CD14-positive monocyte (primary cell): Measurements from ENCODE around the gene ECHDC1. TPM values are rescaled to one million over a fixed set of nuclear protein-coding genes. Genes with fewer than 3 reads are reported as not detected.

ENCODE experiments used
- DNase-seq, 3 donors: peaks; one replicate each; pipeline ENCODE4 v3.0.0-alpha.2; 2011 to 2022
- H2AFZ ChIP-seq: 2 replicates; pipeline ENCODE4 v1.6.0; 2012; ENCODE audit warnings: mild to moderate bottlenecking, low read depth, low read length, inconsistent platforms; ENCODE audit not compliant: insufficient read depth, poor library complexity, severe bottlenecking
- H3K27ac ChIP-seq, 2 donors: 1 replicate in 1 of 2; 2 replicates in 1 of 2; pipeline ENCODE4 v1.5.1; 2012 to 2013; ENCODE audit warnings: low read length in 2 of 2, control low read depth in 1 of 2, inconsistent platforms in 1 of 2, low read depth in 1 of 2, mild to moderate bottlenecking in 1 of 2
- H3K27me3 ChIP-seq, 2 donors: one replicate each; pipeline versions ENCODE4 v1.6.0 to v1.6.1; 2011 to 2013; ENCODE audit warnings: low read length in 2 of 2; ENCODE audit not compliant: control insufficient read depth in 2 of 2, insufficient read depth in 2 of 2
- H3K36me3 ChIP-seq, 2 donors: replicated peaks in 1 of 2; 1 replicate in 1 of 2; 2 replicates in 1 of 2; pipeline versions ENCODE4 v1.5.1 to v1.6.1; 2012 to 2013; ENCODE audit warnings: low read length in 2 of 2, control low read depth in 1 of 2, inconsistent platforms in 1 of 2, mild to moderate bottlenecking in 1 of 2; ENCODE audit not compliant: insufficient read depth in 2 of 2, control insufficient read depth in 1 of 2
- H3K4me1 ChIP-seq, 2 donors: 1 replicate in 1 of 2; 2 replicates in 1 of 2; pipeline versions ENCODE4 v1.5.1 to v1.6.1; 2012 to 2013; ENCODE audit warnings: low read length in 2 of 2, control low read depth in 1 of 2, inconsistent platforms in 1 of 2, mild to moderate bottlenecking in 1 of 2, moderate library complexity in 1 of 2; ENCODE audit not compliant: insufficient read depth in 2 of 2, control insufficient read depth in 1 of 2
- H3K4me2 ChIP-seq: replicated peaks from 2 replicates; pipeline ENCODE3; 2012; ENCODE audit warnings: low read length, moderate library complexity, mild to moderate bottlenecking; ENCODE audit not compliant: poor library complexity, severe bottlenecking; ENCODE audit errors: extremely low read depth
- H3K4me3 ChIP-seq, 3 experiments: fragments of 200-600 bp in 1 of 3; sonication (generic) in 1 of 3; replicated peaks in 1 of 3; 1 replicate in 2 of 3; 2 replicates in 1 of 3; pipeline ENCODE4 v1.5.1; 2011 to 2013; ENCODE audit warnings: low read length in 3 of 3, mild to moderate bottlenecking in 3 of 3, control low read depth in 2 of 3, low read depth in 2 of 3, inconsistent platforms in 1 of 3, moderate library complexity in 1 of 3
- H3K79me2 ChIP-seq: 2 replicates; pipeline ENCODE4 v1.6.0; 2012; ENCODE audit warnings: mild to moderate bottlenecking, control low read depth, inconsistent platforms, low read length, moderate library complexity; ENCODE audit not compliant: insufficient read depth
- H3K9ac ChIP-seq: 2 replicates; pipeline ENCODE4 v1.6.0; 2017; ENCODE audit warnings: low read length, mild to moderate bottlenecking; ENCODE audit not compliant: insufficient read depth, poor library complexity, severe bottlenecking
- H3K9me3 ChIP-seq, 2 donors: replicated peaks in 1 of 2; 1 replicate in 1 of 2; 2 replicates in 1 of 2; pipeline versions ENCODE4 v1.5.1 to v1.6.1; 2012 to 2013; ENCODE audit warnings: low read length in 2 of 2, control low read depth in 1 of 2; ENCODE audit not compliant: control insufficient read depth in 1 of 2, insufficient read depth in 1 of 2
- H4K20me1 ChIP-seq: 2 replicates; pipeline ENCODE4 v1.6.0; 2012; ENCODE audit warnings: mild to moderate bottlenecking, low read length, control low read depth, moderate library complexity; ENCODE audit not compliant: insufficient read depth
- H3K27ac Mint-ChIP-seq, 7 donors: one replicate each; pipeline ENCODE4 v1.8.0; 2020; ENCODE audit warnings: mild to moderate bottlenecking in 7 of 7, mixed read lengths in 7 of 7, moderate library complexity in 6 of 7, inconsistent platforms in 2 of 7
- H3K27me3 Mint-ChIP-seq, 3 donors: one replicate each; pipeline ENCODE4 v1.8.0; 2021 to 2022; ENCODE audit warnings: low read depth in 3 of 3, mild to moderate bottlenecking in 3 of 3, mixed read lengths in 3 of 3, moderate library complexity in 3 of 3, inconsistent platforms in 1 of 3
- H3K36me3 Mint-ChIP-seq, 2 donors: one replicate each; pipeline ENCODE4 v1.8.0; 2020; ENCODE audit warnings: mixed read lengths in 2 of 2, inconsistent platforms in 1 of 2, mild to moderate bottlenecking in 1 of 2
- H3K4me1 Mint-ChIP-seq: one replicate; pipeline ENCODE4 v1.8.0; 2020; ENCODE audit warnings: mild to moderate bottlenecking, mixed read lengths
- H3K4me3 Mint-ChIP-seq, 2 donors: one replicate each; pipeline ENCODE4 v1.8.0; 2020; ENCODE audit warnings: mild to moderate bottlenecking in 2 of 2, mixed read lengths in 2 of 2, moderate library complexity in 1 of 2
- H3K9me3 Mint-ChIP-seq, 7 donors: one replicate each; pipeline ENCODE4 v1.8.0; 2020 to 2022; ENCODE audit warnings: mixed read lengths in 7 of 7, mild to moderate bottlenecking in 6 of 7, moderate library complexity in 6 of 7, inconsistent platforms in 2 of 7
- WGBS: methylation state at CpG from one replicate; pipeline ENCODE4 v1.1.5; 2013; ENCODE audit warnings: missing lambda C conversion rate; ENCODE audit not compliant: insufficient coverage; 5-methylcytosine and 5-hydroxymethylcytosine counted together
- intact Hi-C, 2 donors: fragments of 100-400 bp; cut with micrococcal nuclease; formaldehyde crosslinking; loops; one replicate each; pipeline versions ENCODE4 v1.15.0 to v1.15.1; 2023
- polyA plus RNA-seq, 3 donors: library from polyadenylated mRNA; depleted of rRNA in 1 of 3; unstranded in 2 of 3; stranded (reverse) in 1 of 3; fragments of 300-500 nt in 2 of 3; fragments of >200 nt in 1 of 3; fragmentation: Illumina TruSeq in 2 of 3; gene quantifications; 1 replicate in 2 of 3; 2 replicates in 1 of 3; pipeline ENCODE4 v1.2.3, GENCODE V29; 2012 to 2021
- TF ChIP-seq, protein P1 (sequence below): fragments of 200-600 bp; IDR thresholded peaks from one replicate; pipeline ENCODE4 v1.8.0; 2022; ENCODE audit warnings: antibody characterized with exemption, mild to moderate bottlenecking

ECHDC1 gene
- polyA plus RNA-seq, 3 donors: 36.4 to 104 (median 102) TPM

DNA sequence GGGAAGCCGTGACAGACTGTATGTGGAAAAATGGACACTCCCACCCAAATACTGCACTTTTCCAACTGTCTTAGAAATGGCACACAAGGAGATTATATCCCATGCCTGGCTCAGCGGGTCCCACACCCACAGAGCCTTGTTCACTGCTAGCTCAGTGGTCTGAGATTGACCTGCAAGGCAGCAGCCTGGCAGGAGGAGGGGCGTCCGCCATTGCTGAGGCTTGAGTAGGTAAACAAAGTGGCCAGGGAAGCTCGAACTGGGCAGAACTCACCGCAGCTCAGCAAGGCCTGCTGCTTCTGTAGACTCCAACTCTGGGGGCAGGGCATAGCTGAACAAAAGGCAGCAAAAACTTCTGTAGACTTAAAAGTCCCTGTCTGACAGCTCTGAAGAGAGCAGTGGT, 88.1 kb downstream of the ECHDC1 start:
- no peaks in the 10 kb centered on the region for H3K27me3 ChIP-seq
- H3K9ac ChIP-seq: no peak overlapping the region
- H3K36me3 ChIP-seq: no peaks in the 10 kb centered on the region
- intact Hi-C loops: no loop called here
- no peak overlapping the region for H3K27ac ChIP-seq
- H3K9me3 ChIP-seq: no peaks in the 10 kb centered on the region
- H3K36me3 Mint-ChIP-seq: no peaks in the 10 kb centered on the region
- no peak overlapping the region for H3K4me2 ChIP-seq
- whole genome bisulfite sequencing: over 99% methylated on average over 6 of the region's 6 CpGs
- H3K4me3 Mint-ChIP-seq: no peak overlapping the region
- H3K4me3 ChIP-seq: no peak overlapping the region
- no peaks in the 10 kb centered on the region for H4K20me1 ChIP-seq
- no peaks in the 10 kb centered on the region for H3K4me1 Mint-ChIP-seq
- H3K9me3 Mint-ChIP-seq: peaks cover 0 to 3% (median 1%) of the 10 kb centered on the region in 7 donors
- TF ChIP-seq, protein P1, sequence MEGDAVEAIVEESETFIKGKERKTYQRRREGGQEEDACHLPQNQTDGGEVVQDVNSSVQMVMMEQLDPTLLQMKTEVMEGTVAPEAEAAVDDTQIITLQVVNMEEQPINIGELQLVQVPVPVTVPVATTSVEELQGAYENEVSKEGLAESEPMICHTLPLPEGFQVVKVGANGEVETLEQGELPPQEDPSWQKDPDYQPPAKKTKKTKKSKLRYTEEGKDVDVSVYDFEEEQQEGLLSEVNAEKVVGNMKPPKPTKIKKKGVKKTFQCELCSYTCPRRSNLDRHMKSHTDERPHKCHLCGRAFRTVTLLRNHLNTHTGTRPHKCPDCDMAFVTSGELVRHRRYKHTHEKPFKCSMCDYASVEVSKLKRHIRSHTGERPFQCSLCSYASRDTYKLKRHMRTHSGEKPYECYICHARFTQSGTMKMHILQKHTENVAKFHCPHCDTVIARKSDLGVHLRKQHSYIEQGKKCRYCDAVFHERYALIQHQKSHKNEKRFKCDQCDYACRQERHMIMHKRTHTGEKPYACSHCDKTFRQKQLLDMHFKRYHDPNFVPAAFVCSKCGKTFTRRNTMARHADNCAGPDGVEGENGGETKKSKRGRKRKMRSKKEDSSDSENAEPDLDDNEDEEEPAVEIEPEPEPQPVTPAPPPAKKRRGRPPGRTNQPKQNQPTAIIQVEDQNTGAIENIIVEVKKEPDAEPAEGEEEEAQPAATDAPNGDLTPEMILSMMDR: no peak
- no peak overlapping the region for H2AFZ ChIP-seq
- H3K27me3 Mint-ChIP-seq: peaks cover 0 to 2% (median 2%) of the 10 kb centered on the region in 3 donors
- no peaks in the 10 kb centered on the region for H3K4me1 ChIP-seq
- H3K79me2 ChIP-seq: no peaks in the 10 kb centered on the region
- H3K27ac Mint-ChIP-seq: peak overlapping the region in 1 of 7 donors; percentile 14
- DNase-seq: no peak

DNA sequence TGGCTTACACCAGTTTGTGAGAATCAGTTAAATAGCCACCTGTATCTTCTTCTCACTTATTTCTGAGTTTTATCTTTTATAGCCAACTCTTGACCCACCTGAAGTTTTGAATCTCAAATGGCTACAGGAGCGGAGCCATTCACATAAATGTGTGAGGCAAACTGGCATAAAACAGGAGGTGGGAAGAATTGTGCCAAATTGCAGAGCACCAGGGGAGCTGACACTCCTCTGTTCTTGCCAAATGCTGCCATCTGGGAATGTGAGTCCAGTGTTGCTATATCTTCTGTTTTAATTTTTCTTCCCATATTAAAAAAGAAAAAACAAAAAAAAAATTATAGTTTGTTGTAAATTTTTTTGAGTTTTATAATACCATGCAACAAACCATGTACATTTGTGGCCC, 93.8 kb downstream of the ECHDC1 start:
- Mint-ChIP-seq H3K4me1 (no peaks in the 10 kb centered on the region), H3K36me3 (no peaks in the 10 kb centered on the region), H3K27me3 (peaks cover 0 to 3% (median 2%) of the 10 kb centered on the region in 3 donors), H3K9me3 (peaks cover 0 to 2% (median 0%) of the 10 kb centered on the region in 7 donors), H3K4me3 (no peak overlapping the region), H3K27ac (no peak overlapping the region)
- TF ChIP-seq, protein P1: no peak
- no peak overlapping the region for H3K9ac ChIP-seq
- peaks cover 0 to 2% of the 10 kb centered on the region in 2 donors for H3K27me3 ChIP-seq
- DNase-seq: no peak
- no peaks in the 10 kb centered on the region for H4K20me1 ChIP-seq
- intact Hi-C loops: no loop called here
- no peak overlapping the region for H3K4me2 ChIP-seq
- H3K9me3 ChIP-seq: no peaks in the 10 kb centered on the region
- H3K79me2 ChIP-seq: no peaks in the 10 kb centered on the region
- H3K36me3 ChIP-seq: no peaks in the 10 kb centered on the region
- WGBS: no CpG with 5 or more reads among the region's 1 CpG
- no peak overlapping the region for H3K27ac ChIP-seq
- no peak overlapping the region for H3K4me3 ChIP-seq
- no peak overlapping the region for H2AFZ ChIP-seq
- H3K4me1 ChIP-seq: no peaks in the 10 kb centered on the region
